ENCODE measurements around the gene CCDC47. TPM values are rescaled to one million over a fixed set of nuclear protein-coding genes. Genes with fewer than 3 reads are reported as not detected.

The CCDC47 gene
- total RNA-seq, 1 donor from 2014 or later, result 65.2 TPM

DNA sequence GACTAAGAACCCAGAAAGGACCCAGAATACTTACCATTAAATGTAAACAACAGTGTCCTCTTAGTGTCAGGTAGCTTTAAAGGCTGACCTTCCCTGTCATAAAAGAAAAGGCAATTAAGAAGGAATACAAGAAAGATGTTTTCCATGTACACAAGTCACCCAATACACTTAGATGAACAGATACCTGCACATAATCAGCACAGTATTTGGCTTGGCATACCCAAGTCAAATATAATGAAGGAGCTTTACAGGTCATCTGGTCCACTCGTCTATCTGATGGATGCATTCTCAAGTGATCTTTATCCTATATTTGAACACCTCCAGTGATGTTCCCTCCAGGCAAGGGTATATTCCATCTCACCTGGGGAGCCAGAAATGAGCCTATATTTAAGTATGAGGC is 20.7 kb downstream of the CCDC47 start:
- Mint-ChIP-seq H3K4me1 (ENCODE audit: low read depth) (peaks cover 8% of the 10 kb centered on the region), H3K36me3 (ENCODE audit: insufficient read depth) (peaks cover 17% of the 10 kb centered on the region), H3K27me3 (no peaks in the 10 kb centered on the region), H3K9me3 (ENCODE audit: low read depth) (no peaks in the 10 kb centered on the region), H3K4me3 (ENCODE audit: low read depth) (no peak overlapping the region), H3K27ac (no peak overlapping the region)
- no peak for TF ChIP-seq CTCF (IDR thresholded peaks at IDR 0.05; ENCODE audit: unreplicated experiment)
- DNase-seq (ENCODE audit: low spot score, unreplicated experiment), result no peak

- peaks cover 19% of the 10 kb centered on the region for H3K36me3 Mint-ChIP-seq (ENCODE audit: insufficient read depth)
- peaks cover 8% of the 10 kb centered on the region for H3K4me1 Mint-ChIP-seq (ENCODE audit: low read depth)
Measured at GRCh38 chr17:63751806-63752205, 21.6 kb downstream of the CCDC47 start.

DNA sequence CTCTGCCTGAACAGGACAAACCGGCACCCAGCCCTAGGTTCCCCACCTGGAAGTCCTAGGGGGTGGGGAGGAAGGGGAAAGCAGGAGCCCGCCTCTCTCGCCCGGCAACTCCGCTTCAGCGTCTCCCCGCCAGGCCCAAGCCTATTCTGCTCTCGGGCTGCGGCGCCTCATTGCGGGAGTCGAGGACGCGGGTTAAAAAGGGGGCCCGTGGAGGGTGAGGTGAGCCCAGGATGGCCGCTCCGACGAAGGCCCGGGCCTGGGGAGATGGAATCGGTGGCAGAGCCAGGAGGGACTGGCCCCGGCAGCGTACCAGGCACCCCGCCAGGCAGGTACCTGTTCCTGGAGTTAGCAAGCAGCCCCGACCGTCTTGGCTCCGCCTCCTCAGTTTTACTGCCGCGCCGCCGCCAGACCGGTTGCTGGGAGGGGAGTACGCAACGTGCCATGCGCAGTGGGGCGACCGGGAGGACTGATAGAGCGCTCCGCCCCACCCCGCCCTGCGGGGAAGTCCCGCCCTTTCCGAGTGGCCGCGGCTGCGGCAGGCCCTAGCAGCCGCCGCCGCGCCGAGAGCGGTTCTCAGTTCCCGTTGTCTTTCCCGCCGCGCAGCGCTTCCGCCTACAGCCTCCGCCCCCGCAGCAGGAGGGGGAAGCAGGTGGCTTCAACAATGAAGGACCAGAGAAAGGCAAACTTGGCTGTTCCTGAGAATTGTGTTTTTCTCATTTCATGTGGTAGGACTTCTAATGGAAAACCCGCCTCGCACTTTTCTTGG is 31.8 kb downstream of the CCDC47 start, which contains the start of gene STRADA:
Gene STRADA, minus strand, starts transcription at position 392 of the 766 bp plus-strand sequence. CDS start 13,430 bp downstream, outside the sequence.
- peak within 1 kb of the TSS; percentile 98 for H3K4me3 Mint-ChIP-seq (ENCODE audit: low read depth)

More at GRCh38 chr17:63751806-63752205, 21.6 kb downstream of the CCDC47 start:
- Mint-ChIP-seq H3K27me3 (no peaks in the 10 kb centered on the region), H3K4me3 (ENCODE audit: low read depth) (no peak overlapping the region), H3K9me3 (ENCODE audit: low read depth) (no peaks in the 10 kb centered on the region), H3K27ac (peak overlapping the region; percentile 7)
- DNase-seq (ENCODE audit: low spot score, unreplicated experiment), result no peak
- TF ChIP-seq CTCF (IDR thresholded peaks at IDR 0.05; ENCODE audit: unreplicated experiment), result no peak

DNA sequence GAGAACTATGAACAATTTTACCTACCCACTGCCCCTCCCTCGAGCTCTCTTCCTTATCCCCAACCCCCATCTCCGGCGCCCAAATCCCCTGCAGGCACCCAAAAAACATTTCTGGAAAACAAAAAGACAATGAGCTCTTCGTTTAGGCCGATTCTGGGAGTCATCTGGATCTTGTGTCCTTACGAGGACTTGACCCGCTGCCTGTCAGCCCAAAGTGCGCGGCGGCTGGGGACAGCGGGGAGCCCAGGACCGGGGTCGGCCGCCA is 32.3 kb downstream of the CCDC47 start:
- Mint-ChIP-seq H3K9me3 (ENCODE audit: low read depth) (no peaks in the 10 kb centered on the region), H3K4me3 (ENCODE audit: low read depth) (peak overlapping the region; percentile 98), H3K27ac (peak overlapping the region; percentile 97), H3K27me3 (no peaks in the 10 kb centered on the region), H3K36me3 (ENCODE audit: insufficient read depth) (no peaks in the 10 kb centered on the region), H3K4me1 (ENCODE audit: low read depth) (peaks cover 10% of the 10 kb centered on the region)
- no peak for TF ChIP-seq CTCF (IDR thresholded peaks at IDR 0.05; ENCODE audit: unreplicated experiment)
- DNase-seq (ENCODE audit: low spot score, unreplicated experiment), result no peak

More for the DNA sequence above, 31.8 kb downstream of the CCDC47 start, which contains the start of gene STRADA:
- Mint-ChIP-seq H3K27me3 (no peaks in the 10 kb centered on the region), H3K27ac (peak within 1 kb of the TSS; percentile 97), H3K4me1 (ENCODE audit: low read depth) (peaks cover 10% of the 10 kb centered on the region), H3K9me3 (ENCODE audit: low read depth) (no peaks in the 10 kb centered on the region), H3K36me3 (ENCODE audit: insufficient read depth) (peaks cover 1% of the 10 kb centered on the region)
- DNase-seq (ENCODE audit: low spot score, unreplicated experiment), result peak; percentile 96
- TF ChIP-seq CTCF (IDR thresholded peaks at IDR 0.05; ENCODE audit: unreplicated experiment), result no peak

DNA sequence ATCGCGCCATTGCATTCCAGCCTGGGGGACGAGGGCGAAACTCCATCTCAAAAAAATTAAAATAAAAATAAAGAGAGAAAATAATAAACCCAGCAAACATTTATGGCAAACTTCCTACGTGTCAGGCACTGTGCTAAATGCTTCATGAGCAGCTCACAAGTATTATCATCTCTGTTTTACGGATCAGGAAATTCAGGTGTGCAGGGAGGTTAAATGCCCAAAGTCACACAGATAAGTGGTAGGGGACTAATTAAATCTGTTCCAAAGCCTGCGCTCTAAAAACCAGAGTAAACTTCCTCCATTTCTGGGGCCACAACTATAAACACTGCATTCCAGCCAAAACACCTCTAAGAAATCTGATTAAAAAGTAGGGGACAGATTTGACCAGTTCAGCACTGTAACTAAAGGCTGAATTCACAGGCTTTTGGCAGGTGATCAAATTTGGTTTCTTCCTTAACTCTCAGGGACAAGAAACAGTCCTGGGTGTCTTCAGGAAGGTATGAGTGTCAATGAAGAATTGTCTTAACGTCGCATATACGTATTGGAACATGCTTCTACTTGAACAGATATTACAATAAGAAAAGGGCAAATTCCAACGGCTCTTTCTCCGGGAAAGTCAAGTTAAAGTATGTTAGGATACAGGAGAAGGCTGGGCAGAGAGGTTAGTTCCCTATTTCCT is 32.8 kb downstream of the CCDC47 start:
- Mint-ChIP-seq H3K36me3 (ENCODE audit: insufficient read depth) (no peaks in the 10 kb centered on the region), H3K9me3 (ENCODE audit: low read depth) (no peaks in the 10 kb centered on the region), H3K4me1 (ENCODE audit: low read depth) (peaks cover 10% of the 10 kb centered on the region), H3K27ac (peak overlapping the region; percentile 97), H3K4me3 (ENCODE audit: low read depth) (peak overlapping the region; percentile 98), H3K27me3 (no peaks in the 10 kb centered on the region)
- TF ChIP-seq CTCF (IDR thresholded peaks at IDR 0.05; ENCODE audit: unreplicated experiment), result no peak
- no peak for DNase-seq (ENCODE audit: low spot score, unreplicated experiment)
